ENCODE measurements around the gene RAPGEF6. TPM values are rescaled to one million over a fixed set of nuclear protein-coding genes. Genes with fewer than 3 reads are reported as not detected.

The RAPGEF6 gene
- polyA plus RNA-seq, 1 experiment: 13.1 TPM

DNA sequence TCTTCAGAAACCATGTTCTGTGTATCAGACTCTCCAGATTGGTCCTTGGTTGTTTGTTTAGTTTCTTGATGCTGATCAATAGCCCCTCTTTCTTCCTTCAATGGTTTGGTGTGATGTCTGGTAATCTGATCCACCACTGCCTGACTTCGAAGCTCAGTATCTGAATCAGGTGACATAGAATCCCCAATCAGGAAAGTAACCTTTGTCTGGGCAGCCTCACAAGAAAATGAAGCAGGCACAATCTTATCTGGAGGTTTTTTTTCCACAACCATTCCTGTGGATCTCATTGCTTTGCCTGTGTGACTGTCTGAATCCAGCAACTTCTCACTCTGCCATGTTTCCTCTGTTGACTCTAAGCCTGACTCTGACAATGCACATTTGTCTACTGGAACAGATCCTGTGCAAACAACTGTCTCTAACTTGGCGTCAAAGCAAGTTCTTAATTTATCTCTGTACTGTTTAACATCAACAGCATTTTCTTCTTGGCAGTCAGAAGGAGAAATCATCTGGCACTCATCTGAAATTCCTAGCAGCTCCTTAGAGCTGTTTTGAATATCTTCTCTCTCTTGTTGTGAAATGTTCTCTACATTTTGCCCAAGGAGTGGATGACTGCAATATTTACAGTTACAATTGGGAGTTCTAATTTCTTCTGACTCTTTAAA is 37.1 kb upstream of the RAPGEF6 start:
- POLR2A ChIA-PET: interaction anchor here (0.7 to 2.2 kb wide), 8 partner anchors 13 to 125 kb away, joined by 3 to 9 read pairs (median 4); partner anchors contain the start of genes FNIP1 and RAPGEF6
- Histone ChIP-seq H3K4me3 (ENCODE audit: low read depth, low read length) (no peak overlapping the region), H3K27ac (ENCODE audit: low read depth, low read length) (peak overlapping the region; percentile 83), H3K27me3 (ENCODE audit: control insufficient read depth, insufficient read depth, low read length) (no peaks in the 10 kb centered on the region), H3K9me3 (ENCODE audit: control insufficient read depth, insufficient read depth, low read length) (no peaks in the 10 kb centered on the region)
- TF ChIP-seq, protein P1, sequence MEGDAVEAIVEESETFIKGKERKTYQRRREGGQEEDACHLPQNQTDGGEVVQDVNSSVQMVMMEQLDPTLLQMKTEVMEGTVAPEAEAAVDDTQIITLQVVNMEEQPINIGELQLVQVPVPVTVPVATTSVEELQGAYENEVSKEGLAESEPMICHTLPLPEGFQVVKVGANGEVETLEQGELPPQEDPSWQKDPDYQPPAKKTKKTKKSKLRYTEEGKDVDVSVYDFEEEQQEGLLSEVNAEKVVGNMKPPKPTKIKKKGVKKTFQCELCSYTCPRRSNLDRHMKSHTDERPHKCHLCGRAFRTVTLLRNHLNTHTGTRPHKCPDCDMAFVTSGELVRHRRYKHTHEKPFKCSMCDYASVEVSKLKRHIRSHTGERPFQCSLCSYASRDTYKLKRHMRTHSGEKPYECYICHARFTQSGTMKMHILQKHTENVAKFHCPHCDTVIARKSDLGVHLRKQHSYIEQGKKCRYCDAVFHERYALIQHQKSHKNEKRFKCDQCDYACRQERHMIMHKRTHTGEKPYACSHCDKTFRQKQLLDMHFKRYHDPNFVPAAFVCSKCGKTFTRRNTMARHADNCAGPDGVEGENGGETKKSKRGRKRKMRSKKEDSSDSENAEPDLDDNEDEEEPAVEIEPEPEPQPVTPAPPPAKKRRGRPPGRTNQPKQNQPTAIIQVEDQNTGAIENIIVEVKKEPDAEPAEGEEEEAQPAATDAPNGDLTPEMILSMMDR (IDR thresholded peaks at IDR 0.05; ENCODE audit: low read depth, low read length): no peak
- DNase-seq (ENCODE audit: low read depth, low spot score): peak; percentile 89
- CTCF ChIA-PET: interaction anchor here (0.7 to 1.2 kb wide), 2 partner anchors 83 to 139 kb away, joined by 4 to 5 read pairs; no protein-coding TSS in a partner anchor

DNA sequence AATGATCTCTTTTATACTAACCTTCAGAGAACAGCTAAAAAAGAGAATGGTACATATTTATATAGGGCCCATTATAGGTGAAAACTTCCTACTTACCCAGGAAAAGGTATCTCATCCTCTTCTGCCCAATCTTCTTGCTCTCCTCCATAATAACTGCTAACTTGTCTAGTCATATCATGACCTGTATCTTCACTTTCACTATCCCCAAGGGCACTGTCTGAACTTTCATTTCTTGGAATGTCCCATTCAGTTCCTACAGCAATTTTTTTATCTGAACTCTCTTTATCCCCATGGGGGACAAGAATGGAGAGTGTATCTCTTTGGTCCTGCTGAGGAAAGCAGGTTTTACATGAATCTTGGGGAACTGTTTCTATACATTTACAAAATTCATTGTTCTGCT is 36.4 kb upstream of the RAPGEF6 start:
- TF ChIP-seq, protein P1 (IDR thresholded peaks at IDR 0.05; ENCODE audit: low read depth, low read length): no peak
- Histone ChIP-seq H3K4me3 (ENCODE audit: low read depth, low read length) (no peak overlapping the region), H3K27me3 (ENCODE audit: control insufficient read depth, insufficient read depth, low read length) (no peaks in the 10 kb centered on the region), H3K9me3 (ENCODE audit: control insufficient read depth, insufficient read depth, low read length) (no peaks in the 10 kb centered on the region), H3K27ac (ENCODE audit: low read depth, low read length) (peak overlapping the region; percentile 83)
- DNase-seq (ENCODE audit: low read depth, low spot score): no peak
- POLR2A ChIA-PET: interaction anchor here (1.3 to 2.2 kb wide), 3 partner anchors 13 to 125 kb away, joined by 3 to 9 read pairs (median 5); partner anchors contain the start of genes FNIP1 and RAPGEF6
- CTCF ChIA-PET: interaction anchor here (1.2 kb wide), 1 partner anchor 82 kb away, joined by 5 read pairs; no protein-coding TSS in a partner anchor

DNA sequence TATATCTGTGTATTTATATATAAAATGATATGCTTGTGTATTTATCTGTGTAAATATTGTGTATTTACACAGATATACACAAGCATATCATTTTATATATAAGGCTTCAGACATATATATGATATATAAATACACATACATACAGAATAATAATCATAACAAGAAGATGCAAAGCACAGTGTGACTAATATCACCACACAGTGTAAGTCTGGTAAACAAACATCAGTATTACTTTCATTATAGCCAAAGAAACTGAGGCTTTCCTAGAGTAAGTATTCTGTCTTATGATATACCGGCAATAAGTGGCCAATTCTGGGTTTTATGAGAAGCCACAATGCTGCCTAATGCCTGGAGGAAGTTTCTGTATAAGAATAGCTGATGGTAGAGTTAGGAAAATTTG is 29.9 kb upstream of the RAPGEF6 start:
- H3K27me3 ChIP-seq (ENCODE audit: control insufficient read depth, insufficient read depth, low read length): no peaks in the 10 kb centered on the region
- TF ChIP-seq, protein P1 (IDR thresholded peaks at IDR 0.05; ENCODE audit: low read depth, low read length): no peak
- no peak overlapping the region for H3K4me3 ChIP-seq (ENCODE audit: low read depth, low read length)
- POLR2A ChIA-PET: no interaction called here
- no peak overlapping the region for H3K27ac ChIP-seq (ENCODE audit: low read depth, low read length)
- CTCF ChIA-PET: no interaction called here
- no peak for DNase-seq (ENCODE audit: low read depth, low spot score)
- H3K9me3 ChIP-seq (ENCODE audit: control insufficient read depth, insufficient read depth, low read length): peaks cover 11% of the 10 kb centered on the region

DNA sequence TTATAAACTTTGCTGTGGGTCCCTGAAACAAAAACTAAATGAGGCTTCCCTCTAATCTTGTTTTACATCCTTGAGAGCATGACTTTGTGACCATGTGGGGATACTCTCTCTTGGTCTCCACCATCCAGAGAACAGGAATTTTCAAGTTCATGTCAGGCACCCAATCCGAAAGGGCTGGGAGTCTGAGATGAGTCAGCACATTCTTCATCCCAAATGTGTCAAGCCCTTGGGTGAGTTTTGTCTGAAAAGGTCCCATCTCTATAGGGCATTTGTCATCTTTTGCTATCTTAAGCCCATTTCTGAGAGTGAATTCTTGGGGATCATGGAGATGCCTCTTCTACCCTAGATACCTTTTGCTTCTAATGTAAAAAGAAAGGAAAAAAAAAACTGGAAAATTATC is 26.9 kb upstream of the RAPGEF6 start:
- ChIA-PET CTCF (interaction anchor here (0.6 to 0.8 kb wide), 2 partner anchors 24 to 311 kb away, joined by 3 to 6 read pairs; no protein-coding TSS in a partner anchor), POLR2A (interaction anchor here (0.7 kb wide), 1 partner anchor 130 kb away, joined by 3 read pairs; no protein-coding TSS in a partner anchor)
- Histone ChIP-seq H3K27me3 (ENCODE audit: control insufficient read depth, insufficient read depth, low read length) (no peaks in the 10 kb centered on the region), H3K9me3 (ENCODE audit: control insufficient read depth, insufficient read depth, low read length) (peaks cover 21% of the 10 kb centered on the region), H3K27ac (ENCODE audit: low read depth, low read length) (no peak overlapping the region), H3K4me3 (ENCODE audit: low read depth, low read length) (no peak overlapping the region)
- TF ChIP-seq, protein P1 (IDR thresholded peaks at IDR 0.05; ENCODE audit: low read depth, low read length): no peak
- DNase-seq (ENCODE audit: low read depth, low spot score): no peak

DNA sequence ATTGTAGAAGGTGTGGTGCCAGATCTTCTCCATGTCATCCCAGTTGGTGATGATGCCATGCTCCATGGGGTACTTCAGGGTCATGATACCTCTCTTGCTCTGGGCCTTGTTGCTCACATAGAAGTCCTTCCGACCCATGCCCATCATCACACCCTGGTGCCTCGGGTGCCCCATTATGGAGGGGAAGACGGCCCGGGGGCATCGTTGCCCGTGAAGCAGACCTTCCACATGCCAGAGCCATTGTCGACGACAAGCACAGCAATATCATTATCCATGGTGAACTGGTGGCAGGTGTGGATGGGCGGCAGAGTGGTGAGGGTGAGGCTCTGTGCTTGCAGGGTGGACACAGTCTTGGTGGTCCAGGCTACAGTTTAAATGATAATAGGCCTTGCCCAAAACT is 24.8 kb upstream of the RAPGEF6 start:
- DNase-seq (ENCODE audit: low read depth, low spot score): no peak
- Histone ChIP-seq H3K4me3 (ENCODE audit: low read depth, low read length) (no peak overlapping the region), H3K27me3 (ENCODE audit: control insufficient read depth, insufficient read depth, low read length) (no peaks in the 10 kb centered on the region), H3K27ac (ENCODE audit: low read depth, low read length) (no peak overlapping the region), H3K9me3 (ENCODE audit: control insufficient read depth, insufficient read depth, low read length) (peaks cover 21% of the 10 kb centered on the region)
- TF ChIP-seq, protein P1 (IDR thresholded peaks at IDR 0.05; ENCODE audit: low read depth, low read length): no peak
- POLR2A ChIA-PET: no interaction called here
- CTCF ChIA-PET: interaction anchor here (0.6 kb wide), 1 partner anchor 18 kb away, joined by 5 read pairs; no protein-coding TSS in a partner anchor
